Tibial artery (tissue), 4 donors: ENCODE results near the gene USP43.
"Not testable (repeated sequence)": the region's sequence is repeated elsewhere in the genome, so short reads cannot be mapped to it uniquely, and the experiment has no call there.

Experiments used
- DNase-seq, 2 donors: peaks; one replicate each; pipeline ENCODE4 v3.0.0-alpha.2; 2019
- H3K27ac ChIP-seq, 2 donors: fragments of 200-600 bp; sonication (generic) in 1 of 2; 1 replicate in 1 of 2; 2 replicates in 1 of 2; pipeline ENCODE4 v1.5.1; 2018 to 2019; ENCODE audit warnings: mild to moderate bottlenecking in 1 of 2
- H3K27me3 ChIP-seq, 2 donors: fragments of 200-600 bp; sonication (generic) in 1 of 2; one replicate each; pipeline versions ENCODE4 v1.5.1 to v1.6.0; 2016 to 2019
- H3K36me3 ChIP-seq, 3 donors: fragments of 200-600 bp; sonication (generic) in 2 of 3; one replicate each; pipeline ENCODE4 v1.5.1; 2016 to 2019; ENCODE audit warnings: mild to moderate bottlenecking in 2 of 3
- H3K4me1 ChIP-seq, 4 donors: fragments of 200-600 bp; sonication (generic) in 2 of 4; 1 replicate in 3 of 4; 2 replicates in 1 of 4; pipeline ENCODE4 v1.5.1; 2016 to 2019
- H3K4me3 ChIP-seq, 2 donors: fragments of 200-600 bp; sonication (generic) in 1 of 2; 1 replicate in 1 of 2; 2 replicates in 1 of 2; pipeline ENCODE4 v1.5.1; 2018 to 2019; ENCODE audit warnings: mild to moderate bottlenecking in 2 of 2
- H3K9me3 ChIP-seq, 3 donors: fragments of 200-600 bp; sonication (generic) in 1 of 3; one replicate each; pipeline ENCODE4 v1.5.1; 2016 to 2019
- CTCF ChIP-seq, 2 experiments: fragments of 200-600 bp in 1 of 2; fragments of 450-650 bp in 1 of 2; IDR thresholded peaks; one replicate each; pipeline ENCODE4 v1.5.1; 2017 to 2019; ENCODE audit warnings: antibody characterized with exemption in 2 of 2, mild to moderate bottlenecking in 1 of 2, moderate library complexity in 1 of 2
- intact Hi-C: fragments of 100-400 bp; cut with DNase I; formaldehyde crosslinking; loops from one replicate; pipeline ENCODE4 v1.15.0; 2023; ENCODE audit warnings: low total_unique reads

USP43 gene

GRCh38 chr17:9647014-9647413, 1.7 kb downstream of the USP43 start:
- intact Hi-C loops = no loop called here
- H3K27me3 ChIP-seq = peaks cover 0 to 59% of the 10 kb centered on the region in 2 donors
- no peak overlapping the region for H3K4me3 ChIP-seq
- no peak for TF ChIP-seq CTCF (IDR thresholded peaks at IDR 0.05)
- H3K36me3 ChIP-seq = no peaks in the 10 kb centered on the region
- DNase-seq = no peak
- peaks cover 0 to 24% (median 20%) of the 10 kb centered on the region in 4 donors for H3K4me1 ChIP-seq
- H3K9me3 ChIP-seq = no peaks in the 10 kb centered on the region
- H3K27ac ChIP-seq = no peak overlapping the region

- Histone ChIP-seq H3K27me3 (peaks cover 0 to 61% of the 10 kb centered on the region in 2 donors), H3K36me3 (no peaks in the 10 kb centered on the region), H3K9me3 (no peaks in the 10 kb centered on the region), H3K4me3 (no peak overlapping the region), H3K27ac (no peak overlapping the region), H3K4me1 (peaks cover 0 to 24% (median 20%) of the 10 kb centered on the region in 4 donors)
- intact Hi-C loops = no loop called here
- TF ChIP-seq CTCF (IDR thresholded peaks at IDR 0.05) = no peak
- DNase-seq = no peak
Measured at GRCh38 chr17:9648521-9649110, 3.3 kb downstream of the USP43 start.

- no peak overlapping the region for H3K4me3 ChIP-seq
- H3K36me3 ChIP-seq = no peaks in the 10 kb centered on the region
- TF ChIP-seq CTCF (IDR thresholded peaks at IDR 0.05) = no peak
- no peaks in the 10 kb centered on the region for H3K4me1 ChIP-seq
- intact Hi-C loops = no loop called here
- H3K27ac ChIP-seq = no peak overlapping the region
- H3K9me3 ChIP-seq = no peaks in the 10 kb centered on the region
- peaks cover 0 to 2% of the 10 kb centered on the region in 2 donors for H3K27me3 ChIP-seq
- no peak for DNase-seq
Measured at GRCh38 chr17:9658593-9659211, 13.4 kb downstream of the USP43 start.

GRCh38 chr17:9661027-9661426, 15.7 kb downstream of the USP43 start:
- DNase-seq = no peak
- no peak for TF ChIP-seq CTCF (IDR thresholded peaks at IDR 0.05)
- no peak overlapping the region for H3K27ac ChIP-seq
- no peaks in the 10 kb centered on the region for H3K4me1 ChIP-seq
- H3K4me3 ChIP-seq = no peak overlapping the region
- no peaks in the 10 kb centered on the region for H3K36me3 ChIP-seq
- H3K27me3 ChIP-seq = no peaks in the 10 kb centered on the region
- intact Hi-C loops = no loop called here
- peaks cover 0 to 6% (median 0%) of the 10 kb centered on the region in 3 donors for H3K9me3 ChIP-seq

GRCh38 chr17:9663511-9663910, 18.2 kb downstream of the USP43 start:
- intact Hi-C loops, H3K27ac ChIP-seq, H3K27me3 ChIP-seq, H3K4me3 ChIP-seq, DNase-seq, H3K36me3 ChIP-seq, H3K4me1 ChIP-seq, H3K9me3 ChIP-seq: not testable (repeated sequence)

GRCh38 chr17:9666461-9667050, 21.2 kb downstream of the USP43 start:
- DNase-seq = no peak
- Histone ChIP-seq H3K4me3 (no peak overlapping the region), H3K4me1 (no peaks in the 10 kb centered on the region), H3K27me3 (peaks cover 0 to 4% of the 10 kb centered on the region in 2 donors), H3K9me3 (peaks cover 0 to 6% (median 0%) of the 10 kb centered on the region in 3 donors), H3K27ac (no peak overlapping the region), H3K36me3 (no peaks in the 10 kb centered on the region)
- intact Hi-C loops = no loop called here
- no peak for TF ChIP-seq CTCF (IDR thresholded peaks at IDR 0.05)
